OCI-LY1 (cell line): ENCODE data around the gene TMEM156.

Source experiments
- CTCF ChIP-seq: fragments of 200-600 bp; sonication (generic), shearing (Covaris generic); IDR thresholded peaks from 2 replicates; pipeline ENCODE4 v1.5.1; 2017; ENCODE audit warnings: mild to moderate bottlenecking, antibody characterized with exemption, low read length, moderate library complexity, mixed read lengths
- EZH2 ChIP-seq: fragments of 200-600 bp; sonication (generic), shearing (Covaris generic); IDR thresholded peaks from 2 replicates; pipeline ENCODE4 v1.8.0; 2017; ENCODE audit warnings: borderline replicate concordance, mixed run types, mild to moderate bottlenecking, antibody characterized with exemption, low read length, moderate library complexity, mixed read lengths

DNA sequence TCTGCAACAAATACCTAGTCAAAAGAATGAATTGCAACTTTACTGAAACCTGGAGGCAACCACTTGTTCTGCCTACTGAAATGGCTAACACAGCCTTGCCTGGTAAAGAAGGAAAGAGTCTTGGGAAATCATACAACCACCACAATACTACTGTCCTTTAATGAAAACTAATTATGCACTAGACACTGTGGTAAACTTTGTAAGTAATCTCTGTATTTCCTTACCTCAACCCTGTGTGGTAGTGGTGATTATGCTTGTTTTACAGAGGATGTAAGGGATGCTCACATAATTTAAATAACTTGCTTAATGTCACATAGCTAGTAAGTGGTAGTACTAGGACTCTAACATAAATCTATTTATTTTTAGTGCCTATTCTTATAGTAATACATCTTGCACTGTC, 44.7 kb downstream of the TMEM156 start:
- TF ChIP-seq CTCF, result no peak
- TF ChIP-seq EZH2, result no peak
